Forelimb muscle (tissue), 1 donor: ENCODE results near the gene TCF4. TPM values are rescaled to one million over a fixed set of nuclear protein-coding genes. Genes with fewer than 3 reads are reported as not detected.

Source experiments
- DNase-seq: peaks from one replicate; pipeline ENCODE4 v3.0.0-alpha.2; 2013; ENCODE audit warnings: low read depth
- polyA plus RNA-seq: library from polyadenylated mRNA; unstranded; fragments of 120-200 nt; gene quantifications from one replicate; pipeline ENCODE4 v1.2.1, GENCODE V29; 2013; ENCODE audit not compliant: insufficient read length

The TCF4 gene
- polyA plus RNA-seq, 1 donor = 100 TPM

GRCh38 chr18:55585920-55586561 is 2.0 kb downstream of the TCF4 start:
- DNase-seq = no peak

GRCh38 chr18:55585065-55585919 is 2.7 kb downstream of the TCF4 start:
- no peak for DNase-seq

GRCh38 chr18:55584201-55584600 is 3.8 kb downstream of the TCF4 start:
- DNase-seq = no peak

- DNase-seq = no peak
Measured at GRCh38 chr18:55582325-55582724, 5.7 kb downstream of the TCF4 start.

GRCh38 chr18:55579501-55580270 is 8.3 kb downstream of the TCF4 start:
- no peak for DNase-seq

GRCh38 chr18:55577812-55578539 is 10.0 kb downstream of the TCF4 start:
- DNase-seq = no peak

GRCh38 chr18:55576001-55576400 is 12.0 kb downstream of the TCF4 start:
- no peak for DNase-seq

GRCh38 chr18:55575066-55575465 is 12.9 kb downstream of the TCF4 start:
- no peak for DNase-seq

- DNase-seq = no peak
Measured at GRCh38 chr18:55573386-55573785, 14.6 kb downstream of the TCF4 start.

- no peak for DNase-seq
Measured at GRCh38 chr18:55570966-55571365, 17.0 kb downstream of the TCF4 start.

- no peak for DNase-seq
Measured at GRCh38 chr18:55566456-55566935, 21.5 kb downstream of the TCF4 start.

GRCh38 chr18:55559739-55560138 is 28.3 kb downstream of the TCF4 start:
- DNase-seq = no peak

- no peak for DNase-seq
Measured at GRCh38 chr18:55557211-55557610, 30.8 kb downstream of the TCF4 start.

GRCh38 chr18:55555395-55556027 is 32.5 kb downstream of the TCF4 start:
- no peak for DNase-seq

- no peak for DNase-seq
Measured at GRCh38 chr18:55552526-55553189, 35.3 kb downstream of the TCF4 start.

GRCh38 chr18:55551227-55551626 is 36.8 kb downstream of the TCF4 start:
- DNase-seq = no peak

GRCh38 chr18:55550471-55550870 is 37.5 kb downstream of the TCF4 start:
- DNase-seq = no peak

GRCh38 chr18:55549474-55550104 is 38.4 kb downstream of the TCF4 start:
- DNase-seq = no peak

- no peak for DNase-seq
Measured at GRCh38 chr18:55547705-55548056, 40.3 kb downstream of the TCF4 start.
